Endothelial cell of umbilical vein (primary cell): Measurements from ENCODE around the gene EFS. TPM values are rescaled to one million over a fixed set of nuclear protein-coding genes. Genes with fewer than 3 reads are reported as not detected.

Experiments
- BruUV-seq: library from RNA; stranded (reverse); fragments of 400-500 nt; replicated peaks from 2 replicates; lab custom pipeline; 2021; lab: Mats Ljungman, UMichigan
- CTCF ChIA-PET: fragments of 300-600, 350-600 bp; sonication (Branson Sonifier 250); formaldehyde crosslinking; loops from one replicate; lab custom pipeline; 2021; ENCODE audit warnings: antibody characterized with exemption, inconsistent platforms; lab: Charles Lee
- POLR2A ChIA-PET: fragments of 300-600, 350-600 bp; sonication (Branson Sonifier 250); formaldehyde crosslinking; loops from one replicate; lab custom pipeline; 2021; ENCODE audit warnings: antibody characterized with exemption, inconsistent platforms; lab: Charles Lee
- DNase-seq: peaks from one replicate; pipeline ENCODE4 v3.0.0-alpha.2; 2011; ENCODE audit warnings: low read depth, low spot score
- FAIRE-seq: peaks from 2 replicates; lab custom pipeline; 2011; peaks lifted over from hg19 to GRCh38; lab: Jason Lieb, UNC
- H2AFZ ChIP-seq: 2 replicates; pipeline ENCODE4 v1.6.0; 2012; ENCODE audit warnings: low read depth, low read length, control low read depth, inconsistent platforms
- H3K27ac ChIP-seq: 2 replicates; pipeline ENCODE4 v1.5.1; 2011; ENCODE audit warnings: low read depth, mild to moderate bottlenecking, control low read depth, low read length, moderate library complexity; ENCODE audit not compliant: insufficient read depth
- H3K27me3 ChIP-seq, 2 experiments: 2 replicates each; pipeline versions ENCODE4 v1.6.0 to v1.6.1; 2011; ENCODE audit warnings: low read length in 2 of 2, mixed read lengths in 1 of 2; ENCODE audit not compliant: control insufficient read depth in 2 of 2, insufficient read depth in 2 of 2
- H3K36me3 ChIP-seq, 2 experiments: 2 replicates in 1 of 2; 3 replicates in 1 of 2; pipeline ENCODE4 v1.5.1; 2011; ENCODE audit warnings: low read length in 2 of 2, mild to moderate bottlenecking in 1 of 2, moderate library complexity in 1 of 2; ENCODE audit not compliant: control insufficient read depth in 2 of 2, insufficient read depth in 2 of 2; ENCODE audit errors: extremely low read depth in 1 of 2
- H3K4me1 ChIP-seq: 3 replicates; pipeline ENCODE4 v1.5.1; 2011; ENCODE audit warnings: mild to moderate bottlenecking, low read length; ENCODE audit not compliant: control insufficient read depth, insufficient read depth; ENCODE audit errors: extremely low read depth
- H3K4me2 ChIP-seq: 2 replicates; pipeline ENCODE4 v1.6.1; 2011; ENCODE audit warnings: low read length, control low read depth, mixed read lengths; ENCODE audit not compliant: insufficient read depth
- H3K4me3 ChIP-seq, 3 experiments: fragments of 200-600 bp in 1 of 3; sonication (generic), shearing (Covaris generic) in 1 of 3; replicated peaks in 1 of 3; 2 replicates each; pipeline ENCODE4 v1.5.1; 2011 to 2016; ENCODE audit warnings: control low read depth in 3 of 3, low read length in 3 of 3, mild to moderate bottlenecking in 2 of 3, inconsistent platforms in 1 of 3, low read depth in 1 of 3, moderate library complexity in 1 of 3; ENCODE audit not compliant: insufficient read depth in 1 of 3
- H3K79me2 ChIP-seq: 2 replicates; pipeline ENCODE4 v1.6.0; 2012; ENCODE audit warnings: low read length, inconsistent platforms; ENCODE audit not compliant: control insufficient read depth, insufficient read depth
- H3K9ac ChIP-seq: replicated peaks from 2 replicates; pipeline ENCODE3; 2011; ENCODE audit warnings: low read length, control low read depth; ENCODE audit not compliant: insufficient read depth; ENCODE audit errors: extremely low read depth
- H3K9me1 ChIP-seq: replicated peaks from 3 replicates; pipeline ENCODE4 v1.6.0; 2011; ENCODE audit warnings: mild to moderate bottlenecking, low read length; ENCODE audit not compliant: control insufficient read depth, insufficient read depth; ENCODE audit errors: extremely low read depth
- H3K9me3 ChIP-seq: replicated peaks from 2 replicates; pipeline ENCODE4 v1.5.1; 2012; ENCODE audit warnings: low read length, inconsistent platforms; ENCODE audit not compliant: control insufficient read depth, insufficient read depth
- H4K20me1 ChIP-seq: replicated peaks from 2 replicates; pipeline ENCODE3; 2011; ENCODE audit warnings: mild to moderate bottlenecking, low read length; ENCODE audit not compliant: control insufficient read depth, insufficient read depth; ENCODE audit errors: extremely low read depth
- CTCF ChIP-seq, 2 donors: IDR thresholded peaks; 1 replicate in 1 of 2; 2 replicates in 1 of 2; pipeline ENCODE4 v1.5.1; 2011; ENCODE audit warnings: low read length in 2 of 2, mild to moderate bottlenecking in 2 of 2, moderate library complexity in 2 of 2, control low read depth in 1 of 2, inconsistent platforms in 1 of 2, low read depth in 1 of 2; ENCODE audit not compliant: insufficient read depth in 1 of 2; ENCODE audit errors: extremely low read depth in 1 of 2
- EZH2 ChIP-seq: IDR thresholded peaks from 2 replicates; pipeline ENCODE4 v1.6.1; 2012; ENCODE audit warnings: borderline replicate concordance, low read depth, mild to moderate bottlenecking, moderate library complexity, low read length, inconsistent platforms; ENCODE audit not compliant: severe bottlenecking
- FOS ChIP-seq: IDR thresholded peaks from 2 replicates; pipeline ENCODE4 v1.6.1; 2011; ENCODE audit warnings: mild to moderate bottlenecking, low read length, moderate library complexity, borderline replicate concordance; ENCODE audit not compliant: insufficient read depth
- GATA2 ChIP-seq: IDR thresholded peaks from 2 replicates; pipeline ENCODE4 v1.7.0; 2011; ENCODE audit warnings: low read depth, mild to moderate bottlenecking, moderate library complexity, mixed read lengths, low read length; ENCODE audit not compliant: insufficient read length, insufficient read depth
- JUN ChIP-seq: IDR thresholded peaks from 2 replicates; pipeline ENCODE4 v1.6.1; 2011; ENCODE audit warnings: borderline replicate concordance, low read depth; ENCODE audit not compliant: insufficient read length, insufficient read depth
- MAX ChIP-seq: IDR thresholded peaks from 2 replicates; pipeline ENCODE4 v1.6.1; 2011; ENCODE audit not compliant: insufficient read depth, insufficient read length
- MYC ChIP-seq: IDR thresholded peaks from one replicate; pipeline ENCODE4 v1.6.1; 2011; ENCODE audit warnings: mild to moderate bottlenecking, low read depth, low read length
- POLR2A ChIP-seq: IDR thresholded peaks from 2 replicates; pipeline ENCODE4 v1.6.1; 2012; ENCODE audit warnings: low read depth, mild to moderate bottlenecking, control low read depth, low read length
- POLR2AphosphoS5 ChIP-seq: IDR thresholded peaks from 2 replicates; pipeline ENCODE4 v1.6.1; 2012; ENCODE audit warnings: low read depth, mild to moderate bottlenecking, control low read depth, low read length, moderate library complexity; ENCODE audit not compliant: insufficient read depth
- dilution Hi-C: fragments of 300-500 bp; cut with MboI; formaldehyde crosslinking; loops from one replicate; pipeline ENCODE4 v1.15.0; 2019; ENCODE audit warnings: low sequenced_read_pairs; ENCODE audit not compliant: extremely low pct_ligation_motif_present
- intact Hi-C: fragments of 100-400 bp; cut with micrococcal nuclease; formaldehyde crosslinking; loops from one replicate; pipeline ENCODE4 v1.10.0; 2022
- polyA plus RNA-seq, 4 experiments: library from polyadenylated mRNA; depleted of rRNA in 3 of 4; stranded (reverse) in 3 of 4; unstranded in 1 of 4; fragments of >200 nt; gene quantifications; 2 replicates each; pipeline versions ENCODE4 v1.2.1 to v1.2.3, GENCODE V29; 2011 to 2012; ENCODE audit warnings: missing spikeins in 1 of 4
- total RNA-seq: library from RNA; stranded (reverse); gene quantifications from 2 replicates; pipeline ENCODE4 v1.2.3, GENCODE V29; 2021

The EFS gene
- total and polyA plus RNA-seq, 2 donors (not counting 3 experiments of a cell fraction or from before 2014, with no cell fraction given), result 0.03 to 0.13 TPM

GRCh38 chr14:23370221-23370620 lies 5.2 kb upstream of the EFS start:
- Histone ChIP-seq H3K4me2 (no peak overlapping the region), H3K4me3 (no peak overlapping the region), H3K9me3 (no peaks in the 10 kb centered on the region), H3K9me1 (no peaks in the 10 kb centered on the region), H3K36me3 (no peaks in the 10 kb centered on the region), H2AFZ (no peak overlapping the region), H4K20me1 (no peaks in the 10 kb centered on the region), H3K9ac (no peak overlapping the region), H3K27ac (no peak overlapping the region), H3K27me3 (peaks cover 26 to 28% of the 10 kb centered on the region in 2 experiments), H3K79me2 (no peaks in the 10 kb centered on the region), H3K4me1 (no peaks in the 10 kb centered on the region)
- dilution Hi-C loops, result no loop called here
- ChIA-PET CTCF (interaction anchor here (1.0 to 3.9 kb wide), 3 partner anchors 10 to 250 kb away, joined by 3 to 25 read pairs (median 6); partner anchors contain the start of gene SLC22A17), POLR2A (no interaction called here)
- TF ChIP-seq JUN (no peak), GATA2 (no peak), POLR2A (no peak), POLR2AphosphoS5 (no peak), MAX (no peak), FOS (no peak), EZH2 (no peak), CTCF (IDR thresholded peaks at IDR 0.05; ENCODE audit: extremely low read depth in 1 of 2, insufficient read depth in 1 of 2, low read depth in 1 of 2, low read length in 2 of 2) (no peak), MYC (no peak)
- BruUV-seq, result no TSS peak
- intact Hi-C loops, result no loop called here
- FAIRE-seq (no peak), DNase-seq (no peak)
